GM18520 (cell line): ENCODE data around the gene RTL10.

ENCODE experiments used
- ATAC-seq: cut with Tn5 transposase; IDR thresholded peaks from one replicate; pipeline ENCODE4 v1.9.1; 2021; ENCODE audit not compliant: unreplicated experiment

RTL10 gene

GRCh38 chr22:19854778-19855503, at the start of gene RTL10, which contains the start of gene GNB1L:
TSS of gene RTL10 (minus strand) at chr22:19854874. CDS start at chr22:19852261, 2,613 bp downstream.
TSS of gene GNB1L (minus strand) at chr22:19854874. CDS start at chr22:19821355, 33,519 bp downstream.
- peak; percentile 92 for ATAC-seq

GRCh38 chr22:19904174-19904856, 49.6 kb upstream of the RTL10 start:
- ATAC-seq: no peak

GRCh38 chr22:19903513-19903912, 48.8 kb upstream of the RTL10 start:
- ATAC-seq: no peak

- ATAC-seq: no peak
Observed at GRCh38 chr22:19903031-19903430, 48.4 kb upstream of the RTL10 start.

GRCh38 chr22:19902245-19902715, 47.6 kb upstream of the RTL10 start:
- no peak for ATAC-seq

- ATAC-seq: no peak
Observed at GRCh38 chr22:19901577-19902244, 47.0 kb upstream of the RTL10 start.

- ATAC-seq: no peak
Observed at GRCh38 chr22:19900707-19901436, 46.2 kb upstream of the RTL10 start.

- ATAC-seq: no peak
Observed at GRCh38 chr22:19898831-19899567, 44.3 kb upstream of the RTL10 start.

- ATAC-seq: no peak
Observed at GRCh38 chr22:19898145-19898544, 43.5 kb upstream of the RTL10 start.

GRCh38 chr22:19897726-19898125, 43.1 kb upstream of the RTL10 start:
- ATAC-seq: no peak

GRCh38 chr22:19896665-19897355, 42.1 kb upstream of the RTL10 start:
- no peak for ATAC-seq

GRCh38 chr22:19895160-19895849, 40.6 kb upstream of the RTL10 start:
- ATAC-seq: no peak

GRCh38 chr22:19893363-19893762, 38.7 kb upstream of the RTL10 start:
- ATAC-seq: no peak

GRCh38 chr22:19892925-19893324, 38.3 kb upstream of the RTL10 start:
- ATAC-seq: no peak

- no peak for ATAC-seq
Observed at GRCh38 chr22:19892257-19892879, 37.7 kb upstream of the RTL10 start.

GRCh38 chr22:19891317-19892256, 36.9 kb upstream of the RTL10 start:
- ATAC-seq: no peak

- ATAC-seq: no peak
Observed at GRCh38 chr22:19890502-19891316, 36.0 kb upstream of the RTL10 start.
